Mesothelial cell of epicardium (in vitro differentiated cells): ENCODE data around the gene MRPL41. TPM values are rescaled to one million over a fixed set of nuclear protein-coding genes. Genes with fewer than 3 reads are reported as not detected.
A peak's percentile ranks its signal among the peaks of the same experiment; 100 is the strongest.

Source experiments
- DNase-seq, 2 experiments: peaks; one replicate each; pipeline ENCODE4 v3.0.0; 2021; ENCODE audit warnings: low spot score in 2 of 2; ENCODE audit not compliant: unreplicated experiment in 2 of 2
- H3K27ac Mint-ChIP-seq: 2 replicates; pipeline ENCODE4 v1.8.0; 2021; ENCODE audit warnings: mixed read lengths
- H3K27me3 Mint-ChIP-seq: 2 replicates; pipeline ENCODE4 v1.8.0; 2021; ENCODE audit warnings: low read depth, mixed read lengths
- H3K36me3 Mint-ChIP-seq: 2 replicates; pipeline ENCODE4 v1.8.0; 2021; ENCODE audit warnings: mixed read lengths
- H3K4me1 Mint-ChIP-seq: 2 replicates; pipeline ENCODE4 v1.8.0; 2021; ENCODE audit warnings: mixed read lengths
- H3K4me3 Mint-ChIP-seq: 2 replicates; pipeline ENCODE4 v1.8.0; 2021; ENCODE audit warnings: mild to moderate bottlenecking, moderate library complexity, mixed read lengths
- H3K9me3 Mint-ChIP-seq: 2 replicates; pipeline ENCODE4 v1.8.0; 2021; ENCODE audit warnings: mixed read lengths
- total RNA-seq: library from RNA; stranded (reverse); gene quantifications from 3 replicates; pipeline ENCODE4 v1.2.1, GENCODE V29; 2021
- TF ChIP-seq, protein P1 (sequence below): fragments of 200-600 bp; sonication (generic); IDR thresholded peaks from one replicate; pipeline ENCODE4 v1.5.0; 2021; ENCODE audit warnings: antibody characterized with exemption; ENCODE audit not compliant: unreplicated experiment

The MRPL41 gene
- total RNA-seq, 1 donor from 2014 or later, result 26.6 TPM

DNA sequence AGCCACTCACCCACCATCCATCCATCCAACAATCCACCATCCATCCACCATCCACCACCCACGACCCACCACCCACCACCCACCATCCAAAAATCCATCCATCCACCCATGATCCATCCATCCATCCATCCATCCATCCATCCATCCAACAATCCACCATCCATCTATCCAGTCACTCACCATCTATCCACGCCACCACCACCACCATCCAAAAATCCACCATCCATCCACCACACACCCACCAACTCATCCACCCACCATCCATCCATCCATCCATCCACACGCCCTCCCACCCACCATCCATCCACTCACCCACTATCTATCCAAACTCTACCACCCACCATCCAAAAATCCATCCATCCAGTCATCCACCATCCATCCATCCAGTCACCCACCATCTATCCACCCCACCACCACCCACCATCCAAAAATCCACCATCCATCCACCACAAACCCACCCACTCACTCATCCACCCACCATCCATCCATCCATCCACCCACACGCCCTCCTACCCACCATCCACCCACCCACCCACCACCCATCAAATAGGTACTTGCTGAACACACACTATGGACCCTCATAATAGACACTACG, 18.0 kb downstream of the MRPL41 start:
- no peak overlapping the region for H3K27ac Mint-ChIP-seq
- no peak for DNase-seq
- H3K9me3 Mint-ChIP-seq, result no peaks in the 10 kb centered on the region
- H3K27me3 Mint-ChIP-seq, result no peaks in the 10 kb centered on the region
- H3K36me3 Mint-ChIP-seq, result peaks cover 16% of the 10 kb centered on the region
- no peak overlapping the region for H3K4me3 Mint-ChIP-seq
- TF ChIP-seq, protein P1, sequence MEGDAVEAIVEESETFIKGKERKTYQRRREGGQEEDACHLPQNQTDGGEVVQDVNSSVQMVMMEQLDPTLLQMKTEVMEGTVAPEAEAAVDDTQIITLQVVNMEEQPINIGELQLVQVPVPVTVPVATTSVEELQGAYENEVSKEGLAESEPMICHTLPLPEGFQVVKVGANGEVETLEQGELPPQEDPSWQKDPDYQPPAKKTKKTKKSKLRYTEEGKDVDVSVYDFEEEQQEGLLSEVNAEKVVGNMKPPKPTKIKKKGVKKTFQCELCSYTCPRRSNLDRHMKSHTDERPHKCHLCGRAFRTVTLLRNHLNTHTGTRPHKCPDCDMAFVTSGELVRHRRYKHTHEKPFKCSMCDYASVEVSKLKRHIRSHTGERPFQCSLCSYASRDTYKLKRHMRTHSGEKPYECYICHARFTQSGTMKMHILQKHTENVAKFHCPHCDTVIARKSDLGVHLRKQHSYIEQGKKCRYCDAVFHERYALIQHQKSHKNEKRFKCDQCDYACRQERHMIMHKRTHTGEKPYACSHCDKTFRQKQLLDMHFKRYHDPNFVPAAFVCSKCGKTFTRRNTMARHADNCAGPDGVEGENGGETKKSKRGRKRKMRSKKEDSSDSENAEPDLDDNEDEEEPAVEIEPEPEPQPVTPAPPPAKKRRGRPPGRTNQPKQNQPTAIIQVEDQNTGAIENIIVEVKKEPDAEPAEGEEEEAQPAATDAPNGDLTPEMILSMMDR, result no peak
- no peaks in the 10 kb centered on the region for H3K4me1 Mint-ChIP-seq

DNA sequence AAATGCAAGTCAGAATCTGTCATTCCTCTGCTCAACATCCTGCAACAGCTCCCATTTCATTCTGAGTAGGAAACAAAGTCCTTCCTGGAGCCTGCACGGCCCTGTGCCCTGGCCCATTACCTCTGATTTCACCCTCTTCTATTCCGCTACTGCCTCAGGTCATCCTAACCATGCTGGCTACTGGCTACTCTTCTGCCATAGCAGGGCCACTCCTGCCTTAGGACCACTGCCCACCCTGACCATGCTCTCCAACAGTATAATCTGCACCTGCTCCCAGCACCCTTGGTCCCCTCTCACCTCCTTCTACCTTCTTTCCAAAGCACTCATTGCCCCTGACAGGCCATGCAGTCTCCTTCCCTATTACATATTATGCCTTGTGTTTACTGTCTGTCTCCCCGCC, 18.9 kb downstream of the MRPL41 start:
- Mint-ChIP-seq H3K36me3 (peaks cover 20% of the 10 kb centered on the region), H3K4me3 (no peak overlapping the region), H3K4me1 (no peaks in the 10 kb centered on the region), H3K27me3 (no peaks in the 10 kb centered on the region), H3K27ac (no peak overlapping the region), H3K9me3 (no peaks in the 10 kb centered on the region)
- TF ChIP-seq, protein P1, result no peak
- no peak for DNase-seq

DNA sequence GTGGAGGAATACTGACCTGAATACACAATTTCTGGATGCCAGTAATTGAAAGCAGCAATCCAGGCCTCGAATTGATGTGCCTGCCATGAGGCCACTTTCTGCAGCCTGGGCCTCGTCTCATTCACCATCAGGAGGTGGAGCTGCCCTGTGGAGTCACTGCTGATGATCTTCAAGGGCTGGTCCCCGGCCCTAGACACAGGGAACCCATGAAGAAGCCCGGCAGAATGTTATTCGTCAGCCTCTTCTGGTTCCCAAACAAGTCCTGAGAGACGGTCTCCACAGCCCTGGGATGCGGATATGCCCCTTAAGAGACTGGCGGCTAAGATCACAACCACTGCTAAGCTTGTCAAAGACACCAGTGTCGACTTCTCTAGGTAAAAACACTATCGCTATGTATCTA, 22.5 kb downstream of the MRPL41 start:
- Mint-ChIP-seq H3K4me1 (peaks cover 15% of the 10 kb centered on the region), H3K36me3 (peaks cover 20% of the 10 kb centered on the region), H3K4me3 (no peak overlapping the region), H3K27me3 (no peaks in the 10 kb centered on the region), H3K27ac (no peak overlapping the region), H3K9me3 (no peaks in the 10 kb centered on the region)
- DNase-seq, result no peak
- TF ChIP-seq, protein P1, result no peak

DNA sequence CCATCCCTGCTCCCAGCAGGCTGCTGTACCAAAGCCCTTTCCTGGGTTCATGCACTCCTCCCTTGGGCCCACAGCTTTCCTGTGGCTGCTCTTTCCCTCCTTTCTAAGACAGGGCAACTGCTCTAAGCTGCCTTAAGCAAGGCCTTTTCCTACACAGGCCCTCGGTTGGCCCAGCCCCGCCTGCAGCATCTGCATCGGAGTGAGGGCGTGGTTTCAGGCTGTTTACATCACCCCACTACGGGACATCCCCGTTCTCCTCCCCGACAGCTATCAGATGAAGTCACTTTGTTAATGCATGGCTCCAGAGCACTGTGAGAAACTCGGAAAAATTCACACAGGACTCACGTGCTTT, 23.7 kb downstream of the MRPL41 start:
- Mint-ChIP-seq H3K36me3 (peaks cover 18% of the 10 kb centered on the region), H3K27ac (no peak overlapping the region), H3K9me3 (no peaks in the 10 kb centered on the region), H3K4me3 (no peak overlapping the region), H3K4me1 (peaks cover 19% of the 10 kb centered on the region), H3K27me3 (no peaks in the 10 kb centered on the region)
- TF ChIP-seq, protein P1, result no peak
- DNase-seq, result no peak

DNA sequence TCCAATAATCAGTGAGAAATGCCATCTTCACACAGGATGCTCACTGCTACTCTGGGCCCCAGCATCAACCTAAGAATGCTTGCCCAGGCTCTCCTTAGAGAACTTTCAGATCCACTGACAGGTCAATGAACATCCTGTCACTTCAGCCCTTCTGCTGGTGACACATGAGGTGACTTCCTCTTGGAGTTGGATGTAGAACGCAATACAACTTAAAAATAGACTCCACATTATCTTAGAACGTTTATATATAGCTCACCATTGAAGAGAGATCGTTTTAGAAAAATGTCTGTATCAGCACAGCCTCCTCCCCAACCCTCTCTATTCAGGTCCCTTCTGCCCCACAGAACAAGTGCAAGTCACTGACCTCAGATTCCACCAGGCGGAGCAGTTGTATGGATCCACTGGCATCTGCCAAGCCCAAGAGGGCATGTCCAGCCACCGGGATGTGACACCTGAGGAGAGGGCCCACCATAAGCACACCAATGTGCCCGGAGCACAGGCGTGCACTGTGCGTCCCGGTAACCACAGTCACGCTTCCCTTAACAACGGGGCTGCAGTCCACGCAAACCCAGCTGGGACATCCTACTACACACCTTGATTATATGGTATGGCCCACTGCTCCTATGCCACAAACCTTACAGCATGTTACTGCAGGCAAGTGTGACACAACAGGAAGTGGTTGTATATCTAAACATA, 24.2 kb downstream of the MRPL41 start:
- H3K27ac Mint-ChIP-seq, result peak overlapping the region; percentile 25

More for the DNA sequence above, 24.2 kb downstream of the MRPL41 start:
- DNase-seq, result no peak
- Mint-ChIP-seq H3K36me3 (peaks cover 13% of the 10 kb centered on the region), H3K9me3 (no peaks in the 10 kb centered on the region), H3K4me1 (peaks cover 21% of the 10 kb centered on the region), H3K4me3 (peak overlapping the region; percentile 26), H3K27me3 (no peaks in the 10 kb centered on the region)
- TF ChIP-seq, protein P1, result no peak
